Measurements from ENCODE around the gene NSD2.

DNA sequence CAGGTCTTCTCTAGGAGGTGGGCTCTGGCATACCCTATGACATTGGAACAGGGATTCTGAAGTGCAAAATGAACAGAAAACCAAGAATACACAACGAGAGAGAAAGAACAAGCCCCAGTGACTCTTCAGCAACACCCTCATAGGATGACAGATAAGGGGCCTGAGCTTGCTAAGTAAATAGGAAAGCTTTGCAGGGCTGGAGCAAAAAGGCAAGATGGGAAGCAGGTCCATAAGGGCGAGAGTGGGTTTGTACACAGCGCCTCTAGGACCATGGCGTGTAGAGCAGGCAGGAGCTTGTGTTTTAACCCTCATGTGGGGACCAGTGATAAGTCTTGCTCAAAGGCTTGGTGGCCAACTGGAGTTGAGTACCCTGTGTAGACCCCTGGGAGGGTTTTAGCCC lies 91.8 kb downstream of the NSD2 start:
- TF ChIP-seq CTCF (IDR thresholded peaks at IDR 0.05) (no peak), ZFX (IDR thresholded peaks at IDR 0.05; ENCODE audit: borderline replicate concordance) (no peak)
